SK-N-SH (cell line): ENCODE measurements around the gene MS4A4A.

Source experiments
- EP300 ChIP-seq, 2 experiments: IDR thresholded peaks; 2 replicates each; pipeline versions ENCODE4 v1.4.0 to v1.6.1; 2012; ENCODE audit warnings: borderline replicate concordance in 1 of 2, low read depth in 1 of 2, low read length in 1 of 2
- EZH2phosphoT487 ChIP-seq: fragments of 200-600 bp; sonication (generic); IDR thresholded peaks from 2 replicates; pipeline ENCODE4 v1.6.1; 2017; ENCODE audit warnings: low read depth, mixed run types, mild to moderate bottlenecking, antibody characterized with exemption, moderate library complexity, borderline replicate concordance
- GATA2 ChIP-seq: sonication (generic); formaldehyde crosslinking; IDR thresholded peaks from 2 replicates; pipeline ENCODE4 v1.5.0; 2020; ENCODE audit warnings: mild to moderate bottlenecking, missing genetic modification reagents
- MAX ChIP-seq: IDR thresholded peaks from 2 replicates; pipeline ENCODE4 v1.4.0; 2012; ENCODE audit warnings: low read depth
- NFIC ChIP-seq: IDR thresholded peaks from 2 replicates; pipeline ENCODE4 v1.4.0; 2012; ENCODE audit warnings: borderline replicate concordance

GRCh38 chr11:60315871-60316270 is 35.4 kb downstream of the MS4A4A start:
- TF ChIP-seq NFIC (no peak), MAX (no peak), EP300 (IDR thresholded peaks at IDR 0.05; ENCODE audit: borderline replicate concordance in 1 of 2, low read depth in 1 of 2, low read length in 1 of 2) (no peak), GATA2 (CRISPR knock-in tag) (no peak), EZH2phosphoT487 (no peak)
